Inflammatory macrophage (primary cell): ENCODE results near the gene PSTK.

Experiments
- DNase-seq, 2 donors: peaks; one replicate each; pipeline ENCODE4 v3.0.0-alpha.2; 2020 to 2022

PSTK gene

GRCh38 chr10:123021517-123021916, 41.3 kb downstream of the PSTK start:
- no peak for DNase-seq

GRCh38 chr10:123024540-123024939, 44.3 kb downstream of the PSTK start:
- no peak for DNase-seq

GRCh38 chr10:123026302-123026701, 46.1 kb downstream of the PSTK start:
- DNase-seq, result no peak

DNA sequence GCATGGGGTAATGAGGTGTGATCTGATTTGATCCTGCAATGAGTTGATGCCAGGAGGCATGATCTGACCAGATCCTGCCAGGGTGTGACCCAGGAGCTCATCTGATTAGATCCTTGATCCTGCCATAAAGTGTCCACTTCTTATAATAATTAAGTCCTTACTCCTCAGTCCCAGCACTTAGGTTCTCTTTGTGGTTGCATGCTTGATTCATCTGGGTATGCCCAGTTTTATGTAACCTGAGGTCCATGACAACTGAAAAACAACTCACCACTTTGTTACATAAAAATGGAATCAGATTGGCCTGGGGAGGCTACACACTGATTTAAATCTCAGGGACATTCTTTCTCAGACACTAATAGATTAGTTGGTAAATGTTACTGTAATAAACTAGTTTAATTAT, 47.7 kb downstream of the PSTK start:
- DNase-seq, result no peak

GRCh38 chr10:123031124-123031523, 50.9 kb downstream of the PSTK start:
- no peak for DNase-seq

DNA sequence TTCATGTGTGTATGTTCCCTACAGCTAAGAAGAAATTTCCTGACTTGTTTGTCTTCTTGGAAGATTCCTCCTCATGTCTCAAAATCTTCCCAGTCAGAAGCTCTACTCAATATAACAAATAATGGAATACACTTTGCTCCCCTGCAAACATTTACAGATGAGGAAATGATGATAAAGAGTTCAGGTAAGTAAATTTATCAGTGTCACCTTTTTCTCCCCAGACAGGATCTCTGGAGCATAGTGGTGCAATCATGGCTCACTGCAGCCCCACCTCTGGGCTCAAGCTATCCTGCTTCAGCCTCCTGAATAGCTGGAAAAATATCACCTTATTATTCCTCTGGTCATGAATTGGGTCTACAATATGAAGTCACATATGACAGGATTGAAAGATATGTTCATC, 54.1 kb downstream of the PSTK start:
- no peak for DNase-seq

- no peak for DNase-seq
Measured at GRCh38 chr10:123035467-123036086, 55.4 kb downstream of the PSTK start.

- DNase-seq, result peak; percentile 9 to 24
Measured at GRCh38 chr10:123038782-123039631, 58.8 kb downstream of the PSTK start.

GRCh38 chr10:123039632-123039930, 59.4 kb downstream of the PSTK start:
- DNase-seq, result no peak
